Measurements from ENCODE around the gene CD300LD.
"Not testable (repeated sequence)": the region's sequence is repeated elsewhere in the genome, so short reads cannot be mapped to it uniquely, and the experiment has no call there.

The CD300LD gene

GRCh38 chr17:74592087-74592990, at the start of gene CD300LD:
TSS of gene CD300LD (minus strand) at chr17:74592283. CDS start at chr17:74592202, 81 bp downstream.
- no peak for DNase-seq

GRCh38 chr17:74641224-74641957, 49.3 kb upstream of the CD300LD start:
- DNase-seq = no peak

GRCh38 chr17:74639704-74640151, 47.6 kb upstream of the CD300LD start:
- no peak for DNase-seq

- no peak for DNase-seq
These were observed 45.8 kb upstream of the CD300LD start for GRCh38 chr17:74637926-74638325.

- no peak for DNase-seq
These were observed 45.2 kb upstream of the CD300LD start for GRCh38 chr17:74637265-74637664.

GRCh38 chr17:74636541-74637085, 44.5 kb upstream of the CD300LD start:
- not testable (repeated sequence) for DNase-seq

GRCh38 chr17:74635418-74635817, 43.3 kb upstream of the CD300LD start:
- DNase-seq = no peak

GRCh38 chr17:74633326-74633725, 41.2 kb upstream of the CD300LD start:
- no peak for DNase-seq

GRCh38 chr17:74632617-74633016, 40.5 kb upstream of the CD300LD start:
- DNase-seq = no peak

GRCh38 chr17:74631468-74632450, 39.7 kb upstream of the CD300LD start:
- no peak for DNase-seq

GRCh38 chr17:74630251-74630650, 38.2 kb upstream of the CD300LD start:
- not testable (repeated sequence) for DNase-seq

GRCh38 chr17:74625661-74626060, 33.6 kb upstream of the CD300LD start:
- DNase-seq = no peak

- no peak for DNase-seq
These were observed 32.0 kb upstream of the CD300LD start for GRCh38 chr17:74624131-74624530.

- no peak for DNase-seq
These were observed 31.6 kb upstream of the CD300LD start, which contains the start of gene CD300E for GRCh38 chr17:74623693-74624093. TSS of gene CD300E (minus strand) at chr17:74623738. CDS start at chr17:74623621, 117 bp downstream.

GRCh38 chr17:74619077-74619673, 27.1 kb upstream of the CD300LD start:
- DNase-seq = no peak

- no peak for DNase-seq
These were observed 26.4 kb upstream of the CD300LD start for GRCh38 chr17:74618451-74618850.

- no peak for DNase-seq
These were observed 24.6 kb upstream of the CD300LD start for GRCh38 chr17:74616696-74617095.

- no peak for DNase-seq
These were observed 20.0 kb upstream of the CD300LD start for GRCh38 chr17:74612046-74612445.

- no peak for DNase-seq
These were observed 18.0 kb upstream of the CD300LD start for GRCh38 chr17:74610108-74610507.

GRCh38 chr17:74608511-74608910, 16.4 kb upstream of the CD300LD start:
- DNase-seq = no peak

GRCh38 chr17:74607221-74607620, 15.1 kb upstream of the CD300LD start:
- no peak for DNase-seq

- no peak for DNase-seq
These were observed 14.0 kb upstream of the CD300LD start for GRCh38 chr17:74606050-74606449.
